Activated CD4-positive, CD25-positive, alpha-beta regulatory T cell treated with anti-CD3 and anti-CD28 coated beads, Interleukin-2, amount 50 U/mL, for 16 hours (primary cell): ENCODE data around the gene FAM114A2.
"Not testable (repeated sequence)": the region's sequence is repeated elsewhere in the genome, so short reads cannot be mapped to it uniquely, and the experiment has no call there.

ENCODE experiments used
- DNase-seq: peaks from one replicate; pipeline ENCODE4 v3.0.0-alpha.2; 2020; ENCODE audit warnings: low read depth, low spot score

The FAM114A2 gene

DNA sequence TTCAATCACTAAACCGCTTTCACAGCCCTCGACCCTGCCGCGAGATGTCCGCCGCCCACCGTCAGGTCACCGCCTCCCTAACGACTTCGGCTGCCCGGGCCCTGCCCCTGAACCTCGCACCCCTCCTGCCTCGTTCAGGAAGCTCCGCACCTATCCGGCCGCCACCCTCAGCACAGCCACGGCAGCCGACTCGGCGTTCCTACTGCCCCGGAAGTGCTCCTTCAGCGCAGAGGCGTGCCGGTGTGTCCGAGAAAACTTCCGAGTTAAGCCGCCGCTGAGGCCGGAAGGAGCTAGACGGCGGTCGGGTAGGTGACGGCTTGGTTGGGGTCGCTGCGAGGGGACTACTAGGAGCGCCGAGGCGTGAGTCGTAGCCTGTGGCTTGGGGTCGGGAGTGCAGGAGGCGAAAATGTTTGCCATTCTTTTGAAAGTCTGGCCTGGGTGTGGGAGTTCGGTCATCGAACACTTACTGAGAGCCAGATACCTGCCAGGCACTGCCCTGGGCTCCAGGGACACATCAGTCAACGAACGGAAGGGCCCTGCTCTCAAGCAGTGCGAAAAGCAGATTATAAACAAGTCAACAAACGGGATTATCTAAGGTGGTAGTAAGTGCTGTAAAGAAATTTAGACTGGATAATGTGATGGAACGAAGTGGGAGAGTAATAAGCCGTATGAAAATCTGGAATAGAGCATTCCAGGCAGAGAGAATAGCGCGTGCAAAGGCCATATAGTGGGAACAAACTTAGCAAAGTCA is at the start of gene FAM114A2, which contains the start of gene MFAP3:
Gene FAM114A2, minus strand, starts transcription at position 204 of the 751 bp plus-strand sequence. CDS start 3,957 bp downstream, outside the sequence.
Gene MFAP3, plus strand, starts transcription at position 261 of the 751 bp plus-strand sequence. CDS start 10,756 bp downstream, outside the sequence.
- DNase-seq, result peak; percentile 81

DNA sequence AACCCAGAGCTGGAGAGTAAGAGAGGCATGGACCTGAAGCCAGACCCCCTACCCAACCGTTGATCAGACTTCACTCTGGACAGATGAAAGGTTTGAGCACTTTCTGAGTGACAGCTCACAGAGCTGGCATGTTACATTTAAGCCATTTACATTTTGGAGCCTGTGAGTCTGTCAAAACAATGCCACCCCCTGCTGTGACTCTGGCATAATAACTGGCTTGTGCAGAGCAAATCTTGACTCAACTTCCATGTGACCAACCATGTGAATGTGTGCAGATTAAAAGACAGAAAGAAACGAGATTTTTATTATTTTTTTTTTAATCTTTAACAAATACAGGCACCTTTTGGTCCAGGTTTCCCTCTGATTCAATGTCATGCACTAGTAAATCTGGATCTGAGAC is 48.5 kb upstream of the FAM114A2 start:
- no peak for DNase-seq

DNA sequence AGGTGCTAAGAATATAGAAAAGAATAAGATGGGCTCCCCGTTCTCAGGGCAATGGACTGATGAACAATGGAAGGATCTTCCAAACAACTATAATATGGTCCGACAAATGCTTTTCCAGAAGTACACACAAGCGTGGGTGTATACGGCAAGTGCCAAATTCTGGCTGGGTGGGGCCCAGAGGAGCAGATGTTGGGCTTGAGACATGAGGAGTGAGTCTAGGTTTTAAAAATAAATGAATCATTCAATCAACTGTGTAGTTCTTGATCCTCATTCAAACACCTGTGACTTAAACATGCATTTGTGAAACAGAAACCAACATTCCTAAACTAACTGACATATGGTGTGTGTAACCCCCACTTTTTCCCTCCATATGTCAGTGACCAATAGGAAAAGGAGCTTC is 47.9 kb upstream of the FAM114A2 start:
- no peak for DNase-seq

DNA sequence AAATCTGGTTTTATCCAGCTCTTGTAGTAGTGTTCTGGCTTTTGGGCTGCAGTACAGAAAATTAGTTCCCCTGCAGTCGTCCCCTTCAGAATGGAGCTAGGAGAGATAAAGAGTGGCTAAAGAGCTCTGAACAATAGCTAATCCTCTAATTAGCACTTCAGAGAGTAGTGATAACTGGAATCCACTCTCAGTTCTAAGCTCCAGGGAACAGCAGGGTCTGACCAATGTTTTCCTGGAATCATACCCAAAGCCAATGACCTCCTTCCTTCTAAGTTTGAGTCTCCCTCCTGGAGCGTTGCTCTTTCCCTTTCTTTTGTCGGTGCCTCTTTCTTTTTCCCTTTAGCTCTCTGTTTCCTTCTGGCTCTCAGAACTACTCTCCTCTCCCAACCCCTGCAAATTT is 47.4 kb upstream of the FAM114A2 start:
- DNase-seq, result no peak

DNA sequence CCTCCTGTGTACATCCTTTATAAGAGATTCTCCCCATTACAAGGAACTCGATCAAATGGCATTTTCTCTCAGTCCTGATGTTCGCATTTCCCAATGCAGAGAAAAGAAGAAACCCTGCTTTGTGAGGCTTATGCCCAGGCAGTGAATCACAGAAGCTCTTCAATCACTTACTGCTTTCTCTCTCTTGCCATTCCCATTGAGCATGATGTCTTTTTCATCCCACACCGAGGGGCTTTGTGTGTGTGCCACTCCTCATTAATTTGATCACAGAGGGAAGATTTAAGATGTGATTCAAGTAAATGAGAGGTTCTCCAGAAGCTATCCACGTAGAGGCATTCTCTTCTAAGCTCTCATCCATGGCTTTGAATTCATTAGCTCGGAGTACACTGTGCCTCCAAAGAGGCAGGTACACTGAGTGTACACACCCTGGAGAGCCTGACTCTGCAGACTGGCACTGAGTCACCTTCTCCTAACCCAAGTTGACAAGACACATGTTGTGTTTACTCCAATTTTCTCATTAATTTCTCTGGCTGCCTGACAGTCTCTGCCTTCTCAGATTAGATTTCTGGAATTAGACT is 45.4 kb upstream of the FAM114A2 start:
- no peak for DNase-seq

DNA sequence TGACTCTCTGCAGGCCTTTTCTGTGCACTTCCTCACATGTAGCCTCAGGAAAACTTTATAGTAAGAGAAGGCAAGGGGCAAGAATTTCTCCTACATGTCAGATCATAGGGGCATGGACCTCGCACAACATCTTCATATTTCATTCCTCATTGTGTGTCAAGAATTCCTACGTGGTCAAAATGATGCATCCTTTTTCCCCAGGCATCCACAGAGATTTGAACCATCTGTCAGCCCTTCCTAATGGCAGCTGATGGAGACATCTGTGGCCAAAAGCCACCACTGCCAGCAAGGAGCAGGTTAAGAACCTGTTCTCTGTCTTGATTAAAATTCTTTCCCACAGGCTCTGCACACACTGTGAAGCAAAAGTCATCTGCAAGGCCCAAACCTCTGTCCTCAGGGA is 42.5 kb upstream of the FAM114A2 start:
- no peak for DNase-seq

DNA sequence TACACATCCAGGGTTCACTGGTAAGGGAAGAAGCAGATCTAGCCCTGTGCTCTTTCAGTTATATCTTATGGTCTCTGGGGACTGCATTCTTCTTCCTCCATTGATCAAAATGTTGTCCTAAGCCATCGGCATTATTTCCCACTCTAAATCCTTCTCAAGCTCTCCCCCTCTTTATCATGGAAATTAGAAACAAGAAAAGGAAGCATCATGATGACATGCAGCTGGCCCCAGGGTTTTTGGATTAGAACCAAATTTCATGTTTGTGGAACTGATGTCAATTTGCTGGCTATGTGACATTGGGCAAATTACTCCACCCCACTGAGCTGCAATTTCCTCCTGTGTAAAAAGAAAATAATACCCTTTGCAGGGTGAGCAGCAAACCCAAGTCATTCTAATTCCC is 39.6 kb upstream of the FAM114A2 start:
- DNase-seq, result no peak

DNA sequence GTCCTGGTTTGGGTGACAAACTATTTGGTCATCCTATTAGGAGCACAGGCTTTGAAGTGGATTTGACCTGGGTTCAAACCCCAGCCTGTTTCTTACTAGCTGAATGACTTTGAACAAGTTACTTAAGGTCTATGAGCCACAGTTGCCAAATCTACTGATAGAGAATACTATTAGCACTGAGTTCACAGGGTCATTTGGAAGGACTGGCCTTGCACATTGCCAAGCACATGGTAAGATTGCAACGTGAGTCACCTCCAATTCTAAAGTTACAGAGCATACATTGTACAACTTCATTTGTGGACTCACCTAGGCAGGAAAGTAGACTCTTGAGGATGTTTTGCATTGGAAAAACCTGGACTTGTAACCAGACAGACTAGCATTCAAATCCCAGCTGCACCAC is 39.0 kb upstream of the FAM114A2 start:
- DNase-seq, result no peak

DNA sequence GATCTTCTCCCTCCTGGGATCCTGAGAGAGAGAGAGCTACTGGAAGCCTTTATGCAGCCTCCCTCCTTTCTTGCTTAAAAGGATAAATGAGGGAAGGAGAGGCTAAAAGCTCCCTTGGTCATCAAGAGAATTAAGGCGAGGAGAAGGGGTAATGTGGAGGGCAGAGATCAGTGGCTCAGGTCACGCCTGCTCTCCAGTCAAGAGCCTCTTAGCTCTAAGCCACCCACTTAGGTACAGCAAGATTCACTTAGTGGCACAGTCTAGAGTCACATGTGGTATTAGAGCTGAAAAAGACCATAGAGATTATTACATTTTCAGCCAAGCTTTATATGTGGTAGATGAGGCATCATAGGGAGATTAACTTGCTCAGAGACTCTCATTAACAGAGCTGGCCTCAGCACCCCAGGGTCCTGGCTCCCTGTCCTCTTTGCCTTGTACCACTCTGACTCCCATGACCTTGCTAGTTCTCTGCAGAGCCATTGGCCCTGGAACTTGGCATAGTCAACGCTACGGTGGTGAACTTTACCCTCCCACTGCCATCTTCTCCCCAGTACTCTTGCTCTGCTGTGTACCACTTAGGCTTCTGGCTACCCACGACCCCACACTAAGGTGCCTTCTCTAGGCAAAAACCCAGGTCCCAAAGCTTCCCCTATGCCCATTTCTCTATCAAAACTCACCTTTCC is 37.7 kb upstream of the FAM114A2 start:
- no peak for DNase-seq

DNA sequence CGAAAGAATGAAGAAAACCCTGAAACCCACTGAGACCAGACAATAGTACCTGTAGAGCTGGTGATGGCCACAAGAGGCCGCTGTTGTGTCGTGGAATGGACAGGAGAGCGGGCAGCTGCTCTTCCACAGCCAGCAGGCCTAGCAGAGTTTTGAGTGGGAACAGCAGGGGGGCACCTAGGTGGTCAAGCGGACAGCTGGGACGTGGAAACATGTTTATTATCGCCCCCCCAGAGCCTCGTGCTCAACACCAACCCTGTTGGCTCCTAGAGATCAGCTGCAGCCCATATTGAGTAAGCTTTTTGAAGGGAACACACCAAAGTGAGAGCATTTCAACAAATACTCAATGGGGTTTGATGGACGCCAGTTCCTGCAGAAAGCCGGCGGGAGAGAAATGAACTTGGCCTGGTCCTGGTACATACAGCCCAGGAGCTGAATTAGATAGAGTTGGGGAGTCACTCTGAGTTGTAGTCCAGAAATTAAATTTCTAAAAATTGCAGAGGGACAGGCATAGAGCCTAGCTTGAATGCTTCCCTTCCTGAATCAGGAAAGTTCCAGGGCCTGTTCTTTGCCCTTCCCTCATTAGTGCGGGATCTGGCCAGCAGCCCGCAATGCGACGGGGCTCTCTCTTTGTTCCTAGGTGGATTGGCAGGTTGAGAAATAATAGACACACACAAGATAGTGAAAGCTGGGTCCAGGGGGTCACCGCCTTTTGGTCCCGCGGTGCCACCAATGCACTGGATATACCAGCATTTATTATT is 33.9 kb upstream of the FAM114A2 start:
- DNase-seq, result peak; percentile 72

DNA sequence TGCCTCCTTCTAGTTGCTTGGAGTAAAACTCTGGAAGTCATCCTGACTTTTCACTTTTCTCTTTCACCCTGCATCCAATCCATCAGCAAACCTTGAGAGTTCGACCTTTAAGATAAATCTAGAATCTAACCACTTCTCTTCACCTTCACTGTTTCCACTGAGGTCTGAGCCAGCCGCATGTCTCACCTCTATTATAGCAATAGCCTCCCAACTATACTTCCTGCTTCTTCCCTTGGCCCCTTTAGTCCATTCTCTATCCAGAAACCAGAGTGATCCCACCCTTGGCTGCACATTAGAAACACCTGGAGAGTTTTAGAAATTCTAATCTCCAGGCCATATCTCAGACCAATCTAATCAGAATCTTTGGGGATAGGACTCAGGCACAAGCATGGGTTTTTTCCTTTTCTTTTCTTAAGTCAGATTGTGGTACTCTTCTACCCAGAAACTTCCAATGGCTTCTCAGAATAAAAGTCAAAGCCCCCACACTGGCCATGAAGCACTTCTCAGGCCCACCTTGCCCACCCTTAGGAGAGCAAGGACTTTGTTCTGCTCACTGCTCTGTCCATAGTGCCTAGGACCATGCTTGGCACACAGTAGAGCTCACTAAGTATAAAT is 33.2 kb upstream of the FAM114A2 start:
- no peak for DNase-seq

DNA sequence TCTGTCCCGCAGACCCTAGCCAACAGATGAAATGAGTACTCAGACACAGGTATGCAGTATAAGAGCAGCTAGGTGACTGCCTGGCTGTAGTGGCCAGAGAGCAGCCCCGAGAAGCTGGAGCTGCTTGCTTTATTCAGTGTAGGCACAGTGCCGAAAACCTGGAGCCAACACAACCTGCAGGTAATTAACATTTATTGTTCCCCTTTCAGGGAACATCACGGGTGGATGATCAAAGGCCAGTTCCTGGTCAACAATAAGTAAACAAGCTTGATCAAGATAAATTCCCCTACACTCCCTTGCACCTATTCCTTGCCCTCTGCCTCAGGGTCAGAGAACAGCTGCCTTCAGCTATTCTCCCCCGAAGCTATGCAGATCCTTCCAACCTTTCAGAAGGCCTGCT is 31.1 kb upstream of the FAM114A2 start:
- not testable (repeated sequence) for DNase-seq

DNA sequence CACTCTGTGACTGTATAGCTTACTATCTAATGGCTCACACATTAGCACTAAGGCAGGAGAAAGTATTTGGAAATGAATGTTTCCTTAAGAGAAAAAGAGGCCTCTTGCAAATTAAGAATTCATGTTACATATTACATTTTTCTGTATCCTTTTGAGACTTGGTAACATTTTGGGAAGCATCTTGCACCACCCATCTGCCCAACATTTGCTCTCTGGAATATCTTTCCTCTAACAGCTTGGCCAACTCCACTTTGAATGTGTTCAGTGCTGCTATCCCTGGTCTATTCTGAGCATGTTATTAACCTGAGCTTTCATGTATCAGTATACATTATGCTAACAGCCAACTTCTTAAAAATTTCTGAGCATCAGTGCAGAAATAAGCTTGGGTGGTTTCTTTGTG is 27.3 kb upstream of the FAM114A2 start:
- DNase-seq, result no peak

DNA sequence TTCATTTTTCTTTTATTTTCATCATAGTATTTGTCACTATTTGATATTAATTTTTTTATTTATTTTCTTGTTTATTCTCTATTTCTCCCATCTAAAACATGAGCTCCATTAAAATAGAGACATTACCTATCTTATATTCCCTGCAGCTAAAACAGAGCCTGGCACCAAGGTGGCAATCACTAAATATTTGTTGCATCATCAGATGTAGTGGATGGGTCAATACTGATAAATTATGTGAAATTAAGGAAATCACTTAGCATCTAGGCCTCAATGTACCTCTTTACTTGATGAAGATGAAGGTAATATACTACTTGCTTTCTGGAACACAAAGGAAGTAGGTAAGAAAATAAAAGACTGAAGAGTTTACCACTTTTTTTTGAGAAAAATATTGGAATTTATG is 24.7 kb upstream of the FAM114A2 start:
- DNase-seq, result no peak

DNA sequence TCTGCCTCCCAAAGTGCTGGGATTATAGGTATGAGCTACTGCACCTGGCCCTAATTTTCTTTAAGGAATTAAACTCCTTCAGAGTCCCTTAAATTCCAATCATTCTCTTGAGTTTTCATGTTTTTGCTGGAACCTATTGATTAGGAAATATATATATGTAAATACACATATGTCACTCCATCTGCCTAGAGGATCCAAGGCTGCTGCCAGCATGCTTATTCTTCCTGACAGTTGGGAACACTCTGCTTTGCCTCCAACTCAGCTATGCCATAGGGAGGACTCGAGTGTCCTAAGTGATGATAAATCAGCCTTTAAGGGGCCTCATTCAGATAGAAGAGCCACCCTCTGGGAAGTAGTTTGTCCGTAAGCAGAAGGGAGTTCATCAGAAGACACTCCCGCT is 21.9 kb upstream of the FAM114A2 start:
- DNase-seq, result no peak

DNA sequence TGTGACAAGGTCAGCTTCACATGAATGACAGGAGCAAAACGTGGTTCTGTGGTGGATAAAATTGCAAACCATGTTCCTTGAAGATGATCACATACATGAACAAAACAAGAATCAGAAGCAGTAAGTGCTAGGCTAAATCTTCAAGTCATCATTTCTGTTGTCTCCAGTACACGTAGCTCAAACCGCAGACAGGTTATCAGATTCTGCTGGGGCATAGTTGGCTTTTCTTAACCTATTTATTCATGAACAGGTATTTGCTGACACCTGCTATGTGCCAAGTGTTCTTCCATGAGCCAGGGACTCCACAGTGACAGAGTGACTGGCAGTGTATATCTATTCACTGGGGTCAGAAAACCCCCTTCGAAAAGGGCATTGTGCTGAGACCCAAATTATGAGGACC is 20.9 kb upstream of the FAM114A2 start:
- DNase-seq, result no peak

DNA sequence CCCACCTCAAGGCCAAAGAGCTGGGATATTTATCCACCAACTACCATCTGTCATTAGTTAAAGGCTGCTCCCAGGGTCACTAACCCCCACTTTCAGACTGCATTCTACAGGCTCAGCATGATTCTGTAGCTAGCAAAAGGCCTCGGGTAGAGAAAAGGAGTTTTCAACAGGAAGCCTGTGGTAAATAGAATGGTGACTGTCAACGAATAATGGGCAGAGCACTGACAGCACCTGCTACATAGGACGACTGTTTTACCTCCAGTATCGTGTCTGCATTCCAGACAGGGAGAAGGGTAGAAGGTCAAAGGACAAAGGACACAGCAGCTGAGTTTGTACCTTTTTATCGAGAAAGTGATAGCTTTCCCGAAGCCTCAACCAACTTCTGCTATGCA is 20.3 kb upstream of the FAM114A2 start:
- DNase-seq, result no peak

DNA sequence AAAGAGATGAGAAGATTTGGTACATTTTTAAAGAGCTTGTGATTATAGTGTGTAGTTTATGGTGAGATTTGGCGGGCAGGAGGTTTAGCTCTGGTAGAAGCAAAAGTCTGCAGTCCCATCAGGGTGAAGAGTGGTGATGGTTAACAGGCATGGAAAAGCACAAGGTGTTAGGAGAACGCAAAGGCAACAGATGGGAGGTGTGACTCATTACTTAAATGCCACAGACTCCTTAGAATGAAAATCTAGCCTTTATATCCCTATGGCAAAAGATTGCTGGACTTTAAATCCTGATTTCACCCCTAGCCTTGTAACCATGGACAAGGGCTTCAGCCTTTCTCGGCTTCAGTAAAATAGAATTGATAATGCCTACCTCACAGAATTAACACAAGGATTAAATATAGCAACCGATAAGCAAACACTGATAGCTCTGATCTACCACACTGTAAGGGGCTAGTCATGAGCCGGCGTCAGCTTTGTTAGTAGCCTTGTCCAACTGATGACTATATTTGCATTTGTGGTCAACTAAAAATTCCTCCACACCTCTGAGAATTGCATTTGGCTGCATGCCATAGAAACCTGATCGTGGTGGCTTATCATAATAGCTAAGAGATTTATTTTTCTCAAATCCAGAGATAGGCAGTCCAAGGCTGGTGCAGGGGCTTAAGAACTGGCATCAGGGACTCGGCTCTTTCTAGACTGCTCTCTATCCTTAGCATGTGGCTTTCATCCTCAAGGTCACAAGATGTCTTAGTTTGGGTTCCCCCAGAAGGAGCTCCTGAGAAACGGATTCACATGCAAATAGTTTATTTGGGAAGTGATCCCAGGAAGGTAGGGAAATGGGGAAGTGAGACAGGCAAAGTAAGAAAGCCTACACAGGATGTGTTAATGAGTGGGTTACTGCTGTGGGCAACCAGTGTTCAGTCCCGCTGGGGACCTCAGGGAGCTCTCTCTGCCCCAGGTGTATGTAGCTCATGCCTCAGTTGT is 19.6 kb upstream of the FAM114A2 start:
- DNase-seq, result no peak

DNA sequence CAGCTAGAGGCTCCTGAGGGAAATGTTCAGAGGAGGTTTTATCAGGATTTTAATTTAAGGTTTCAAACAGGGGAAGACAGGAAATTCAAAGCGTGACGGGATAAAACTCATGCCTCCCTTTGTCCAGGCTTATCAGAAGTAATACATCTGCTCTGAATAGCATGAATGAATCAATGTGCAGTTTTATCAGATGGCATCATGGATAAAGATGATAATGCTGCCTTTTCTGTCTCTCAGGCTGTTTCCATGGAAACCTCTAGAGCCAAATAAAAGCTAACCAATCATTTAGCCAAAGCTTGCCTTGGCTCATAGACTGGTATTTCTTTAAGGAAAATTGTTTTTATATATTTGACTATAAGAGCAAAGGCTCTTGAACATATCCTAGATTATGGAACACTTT is 16.5 kb upstream of the FAM114A2 start:
- no peak for DNase-seq

DNA sequence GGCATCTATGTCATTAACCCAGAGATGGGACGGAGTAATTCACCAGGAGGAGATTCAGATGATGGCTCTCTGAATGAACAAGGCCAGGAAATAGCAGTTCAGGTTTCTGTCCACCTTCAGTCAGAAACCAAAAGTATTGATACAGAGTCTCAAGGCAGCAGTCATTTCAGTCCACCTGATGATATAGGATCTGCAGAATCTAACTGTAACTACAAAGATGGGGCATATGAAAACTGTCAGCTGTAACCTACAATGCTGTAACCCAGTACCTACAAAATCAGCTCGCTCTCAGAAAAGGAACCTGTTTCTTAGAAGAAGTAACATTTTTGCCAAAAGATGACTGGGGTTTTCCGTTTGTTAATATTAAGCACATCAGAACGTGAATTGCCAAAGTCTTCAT is 14.8 kb upstream of the FAM114A2 start:
- no peak for DNase-seq
